H1 (cell line): ENCODE data around the gene STAG1. TPM values are rescaled to one million over a fixed set of nuclear protein-coding genes. Genes with fewer than 3 reads are reported as not detected.

Experiments
- CTCF ChIA-PET: fragments of 300-600 bp; sonication (Branson Sonifier 250); formaldehyde crosslinking; loops from one replicate; lab custom pipeline; 2021; ENCODE audit not compliant: partially characterized antibody; lab: Charles Lee
- POLR2A ChIA-PET: fragments of 300-600 bp; sonication (Branson Sonifier 250); formaldehyde crosslinking; loops from one replicate; lab custom pipeline; 2021; ENCODE audit warnings: inconsistent platforms; ENCODE audit not compliant: partially characterized antibody; lab: Charles Lee
- DNase-seq, 2 experiments: peaks; one replicate each; pipeline versions ENCODE4 v3.0.0 to v3.0.0-alpha.2; 2010 to 2022; ENCODE audit warnings: low spot score in 2 of 2, low read depth in 1 of 2, mixed read lengths in 1 of 2
- FAIRE-seq: peaks from 2 replicates; lab custom pipeline; 2011; peaks lifted over from hg19 to GRCh38; lab: Jason Lieb, UNC
- H2AFZ ChIP-seq: 2 replicates; pipeline ENCODE4 v1.8.1; 2012; ENCODE audit warnings: low read length, inconsistent platforms
- H2AK5ac ChIP-seq: 2 replicates; pipeline ENCODE4 v1.6.1; 2013; ENCODE audit warnings: low read depth, low read length
- H2BK120ac ChIP-seq: replicated peaks from 2 replicates; pipeline ENCODE3; 2013; ENCODE audit warnings: low read depth, low read length, inconsistent platforms
- H2BK12ac ChIP-seq: 2 replicates; pipeline ENCODE4 v1.6.1; 2013; ENCODE audit warnings: low read depth, low read length
- H2BK15ac ChIP-seq: 2 replicates; pipeline ENCODE4 v1.6.1; 2013; ENCODE audit warnings: low read length
- H2BK20ac ChIP-seq: 2 replicates; pipeline ENCODE4 v1.6.1; 2013; ENCODE audit warnings: low read length
- H2BK5ac ChIP-seq: 2 replicates; pipeline ENCODE4 v1.6.1; 2013; ENCODE audit warnings: low read depth, low read length
- H3K14ac ChIP-seq: 2 replicates; pipeline ENCODE4 v1.6.1; 2013; ENCODE audit warnings: inconsistent platforms; ENCODE audit not compliant: insufficient read length
- H3K18ac ChIP-seq: 2 replicates; pipeline ENCODE4 v1.6.1; 2013; ENCODE audit warnings: low read length; ENCODE audit errors: extremely low read depth
- H3K23ac ChIP-seq: 2 replicates; pipeline ENCODE4 v1.6.1; 2013; ENCODE audit warnings: inconsistent platforms; ENCODE audit not compliant: insufficient read length
- H3K23me2 ChIP-seq: 2 replicates; pipeline ENCODE4 v1.6.1; 2013; ENCODE audit warnings: low read depth, low read length
- H3K27ac ChIP-seq: 2 replicates; pipeline ENCODE4 v1.6.1; 2011; ENCODE audit warnings: low read depth, low read length, inconsistent platforms
- H3K27me3 ChIP-seq, 4 experiments: replicated peaks in 1 of 4; 1 replicate in 1 of 4; 2 replicates in 3 of 4; pipeline versions ENCODE4 v1.6.1 to v1.8.1; 2011 to 2013; ENCODE audit warnings: low read length in 3 of 4, mild to moderate bottlenecking in 3 of 4, inconsistent platforms in 2 of 4, mixed read lengths in 2 of 4, moderate library complexity in 1 of 4; ENCODE audit not compliant: control insufficient read depth in 3 of 4, insufficient read depth in 3 of 4; ENCODE audit errors: extremely low read depth in 1 of 4
- H3K36me3 ChIP-seq, 4 experiments: 2 replicates each; pipeline versions ENCODE4 v1.6.1 to v1.8.1; 2011 to 2013; ENCODE audit warnings: mild to moderate bottlenecking in 4 of 4, low read length in 3 of 4, moderate library complexity in 2 of 4, control low read depth in 1 of 4, inconsistent platforms in 1 of 4; ENCODE audit not compliant: insufficient read depth in 4 of 4, control insufficient read depth in 2 of 4
- H3K4ac ChIP-seq: replicated peaks from 2 replicates; pipeline ENCODE3; 2013; ENCODE audit warnings: low read length, low read depth, mixed read lengths, inconsistent platforms; ENCODE audit not compliant: insufficient read length
- H3K4me1 ChIP-seq, 4 experiments: replicated peaks in 1 of 4; 1 replicate in 1 of 4; 2 replicates in 3 of 4; pipeline versions ENCODE4 v1.6.1 to v1.8.1; 2011 to 2013; ENCODE audit warnings: low read length in 3 of 4, inconsistent platforms in 2 of 4, mixed read lengths in 1 of 4; ENCODE audit not compliant: insufficient read depth in 4 of 4, control insufficient read depth in 3 of 4
- H3K4me2 ChIP-seq, 2 experiments: 2 replicates each; pipeline versions ENCODE4 v1.6.1 to v1.8.1; 2011 to 2013; ENCODE audit warnings: low read depth in 2 of 2, low read length in 2 of 2, control low read depth in 1 of 2, inconsistent platforms in 1 of 2, mild to moderate bottlenecking in 1 of 2; ENCODE audit not compliant: insufficient read depth in 1 of 2
- H3K4me3 ChIP-seq, 4 experiments: fragments of 200-600, 300-600 bp in 1 of 4; sonication (generic), shearing (Covaris generic), sonication (Bioruptor Twin) in 1 of 4; 2 replicates each; pipeline versions ENCODE4 v1.5.1 to v1.8.1; 2011 to 2016; ENCODE audit warnings: low read length in 4 of 4, low read depth in 3 of 4, control low read depth in 2 of 4, inconsistent platforms in 2 of 4, mild to moderate bottlenecking in 2 of 4, mixed read lengths in 1 of 4, moderate library complexity in 1 of 4; ENCODE audit not compliant: insufficient read depth in 2 of 4; ENCODE audit errors: extremely low read depth in 1 of 4
- H3K56ac ChIP-seq: replicated peaks from 2 replicates; pipeline ENCODE3; 2013; ENCODE audit warnings: low read depth, mild to moderate bottlenecking, mixed read lengths, low read length, inconsistent platforms; ENCODE audit not compliant: insufficient read length
- H3K79me1 ChIP-seq: 2 replicates; pipeline ENCODE4 v1.6.1; 2013; ENCODE audit warnings: low read depth, low read length, control low read depth
- H3K79me2 ChIP-seq, 2 experiments: 2 replicates each; pipeline versions ENCODE4 v1.6.1 to v1.8.1; 2012 to 2013; ENCODE audit warnings: low read length in 2 of 2, mild to moderate bottlenecking in 2 of 2, inconsistent platforms in 1 of 2; ENCODE audit not compliant: insufficient read depth in 2 of 2, control insufficient read depth in 1 of 2
- H3K9ac ChIP-seq, 4 experiments: replicated peaks in 1 of 4; 1 replicate in 1 of 4; 2 replicates in 3 of 4; pipeline versions ENCODE4 v1.6.1 to v1.8.1; 2011 to 2013; ENCODE audit warnings: low read depth in 3 of 4, low read length in 3 of 4, control low read depth in 2 of 4, mild to moderate bottlenecking in 2 of 4, moderate library complexity in 2 of 4, inconsistent platforms in 1 of 4; ENCODE audit errors: extremely low read depth in 1 of 4
- H3K9me3 ChIP-seq, 2 experiments: 2 replicates each; pipeline versions ENCODE4 v1.6.1 to v1.8.1; 2012 to 2013; ENCODE audit warnings: mild to moderate bottlenecking in 2 of 2, moderate library complexity in 2 of 2, control low read depth in 1 of 2, inconsistent platforms in 1 of 2, low read depth in 1 of 2, low read length in 1 of 2, mixed read lengths in 1 of 2; ENCODE audit not compliant: insufficient read depth in 2 of 2
- H4K20me1 ChIP-seq, 2 experiments: replicated peaks in 1 of 2; 2 replicates each; pipeline versions ENCODE3 to v1.8.1; 2011 to 2013; ENCODE audit warnings: inconsistent platforms in 2 of 2, low read length in 2 of 2, mild to moderate bottlenecking in 1 of 2; ENCODE audit not compliant: insufficient read depth in 2 of 2, control insufficient read depth in 1 of 2
- H4K5ac ChIP-seq: 2 replicates; pipeline ENCODE4 v1.6.1; 2013; ENCODE audit warnings: low read length, low read depth, mixed read lengths, inconsistent platforms; ENCODE audit not compliant: insufficient read length
- H4K8ac ChIP-seq: 2 replicates; pipeline ENCODE4 v1.8.0; 2013; ENCODE audit warnings: mild to moderate bottlenecking, moderate library complexity, low read length, inconsistent platforms; ENCODE audit not compliant: insufficient read depth; ENCODE audit errors: extremely low read depth
- H4K91ac ChIP-seq: replicated peaks from 2 replicates; pipeline ENCODE3; 2013; ENCODE audit warnings: low read length, mixed read lengths, inconsistent platforms; ENCODE audit not compliant: insufficient read length
- NRF1 ChIP-seq: IDR thresholded peaks from 2 replicates; pipeline ENCODE4 v1.6.1; 2011; ENCODE audit warnings: mild to moderate bottlenecking, low read depth, low read length, improper control_type of control experiment
- WGBS, 2 experiments: shearing (Covaris generic) in 1 of 2; methylation state at CpG; one replicate each; pipeline versions ENCODE4 v1.1.6 to v1.1.7; 2013 to 2015; ENCODE audit warnings: low lambda C conversion rate in 2 of 2, mixed read lengths in 2 of 2, inconsistent platforms in 1 of 2, low coverage in 1 of 2, missing lambda C conversion rate in 1 of 2; ENCODE audit not compliant: insufficient replicate concordance in 2 of 2, insufficient coverage in 1 of 2, insufficient read length in 1 of 2; ENCODE audit errors: extremely low coverage in 1 of 2, missing lambda C conversion rate in 1 of 2; 5-methylcytosine and 5-hydroxymethylcytosine counted together
- polyA plus RNA-seq, 7 experiments: library from polyadenylated mRNA; depleted of rRNA in 3 of 7; stranded (reverse) in 5 of 7; unstranded in 2 of 7; fragments of >200 nt in 5 of 7; fragments of 200-250 nt in 2 of 7; gene quantifications; 1 replicate in 5 of 7; 2 replicates in 1 of 7; 4 replicates in 1 of 7; pipeline versions ENCODE4 v1.2.1 to v1.2.3, GENCODE V29; 2011 to 2013; ENCODE audit warnings: missing spikeins in 2 of 7, mixed read lengths in 2 of 7
- total RNA-seq: library from RNA; stranded (reverse); fragmentation: NEBNext Ultra II Directional; extraction: Animal tissue kit (Norgen Biotek cat#: 25700); gene quantifications from 2 replicates; pipeline ENCODE4 v1.2.1, GENCODE V29; 2021

Gene STAG1
- total and polyA plus RNA-seq, 2 of the 8 experiments (the other 6 are each of a cell fraction or from before 2014, with no cell fraction given) = 4.6 to 23.4 TPM

- Histone ChIP-seq H2BK120ac (no peak overlapping the region), H3K23ac (no peak overlapping the region), H2BK12ac (no peak overlapping the region), H3K79me2 (no peaks in the 10 kb centered on the region), H4K91ac (no peak overlapping the region), H2BK20ac (no peak overlapping the region), H3K27ac (no peak overlapping the region), H3K27me3 (no peaks in the 10 kb centered on the region), H2AK5ac (no peak overlapping the region), H2BK15ac (no peak overlapping the region), H3K14ac (no peak overlapping the region), H3K4me3 (no peak overlapping the region), H3K23me2 (no peaks in the 10 kb centered on the region), H3K9ac (no peak overlapping the region), H3K4me1 (no peaks in the 10 kb centered on the region), H2AFZ (no peak overlapping the region), H3K79me1 (no peaks in the 10 kb centered on the region), H3K56ac (no peak overlapping the region), H4K8ac (no peak overlapping the region), H3K4me2 (no peak overlapping the region), H3K18ac (no peak overlapping the region), H3K36me3 (peaks cover 0 to 27% (median 8%) of the 10 kb centered on the region in 4 experiments; a peak in 3 of 8 replicates), H2BK5ac (no peak overlapping the region), H4K5ac (no peak overlapping the region), H4K20me1 (no peaks in the 10 kb centered on the region), H3K4ac (no peak overlapping the region), H3K9me3 (no peaks in the 10 kb centered on the region)
- ChIA-PET POLR2A (no interaction called here), CTCF (interaction anchor here (2.7 kb wide), 1 partner anchor 23 kb away, joined by 8 read pairs; no protein-coding TSS in a partner anchor)
- WGBS, 2 experiments = 93% methylated on average over 5 of the region's 5 CpGs; no CpG with 5 or more reads in 1 of the 2 experiments
- FAIRE-seq (no peak), DNase-seq (no peak)
- TF ChIP-seq NRF1 = no peak
Measured at GRCh38 chr3:136329593-136329992, 422.6 kb downstream of the STAG1 start.
